Activated CD4-positive, alpha-beta T cell treated with anti-CD3 and anti-CD28 coated beads for 1 hour (primary cell): Measurements from ENCODE around the gene MLF1.
A peak's percentile ranks its signal among the peaks of the same experiment; 100 is the strongest.

Source experiments
- DNase-seq: peaks from one replicate; pipeline ENCODE4 v3.0.0-alpha.2; 2020

MLF1 gene

DNA sequence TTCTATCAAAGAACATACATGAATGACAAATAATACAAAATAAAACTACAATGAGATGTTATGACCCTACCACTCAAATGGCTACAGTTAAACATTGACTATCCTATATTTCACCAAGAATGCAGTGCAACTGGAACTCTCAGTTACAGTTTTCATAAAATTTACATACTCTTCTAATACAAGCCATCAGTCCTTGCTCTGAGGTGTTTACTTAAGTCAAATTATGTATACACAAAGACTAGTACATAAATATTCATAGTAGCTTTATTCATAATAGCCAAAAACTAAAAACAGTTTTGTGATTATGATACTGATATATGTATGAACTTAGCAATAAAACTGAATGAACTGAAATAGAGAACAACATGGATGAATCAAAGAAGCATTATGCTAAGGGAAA, 19.2 kb downstream of the MLF1 start:
- DNase-seq: no peak

DNA sequence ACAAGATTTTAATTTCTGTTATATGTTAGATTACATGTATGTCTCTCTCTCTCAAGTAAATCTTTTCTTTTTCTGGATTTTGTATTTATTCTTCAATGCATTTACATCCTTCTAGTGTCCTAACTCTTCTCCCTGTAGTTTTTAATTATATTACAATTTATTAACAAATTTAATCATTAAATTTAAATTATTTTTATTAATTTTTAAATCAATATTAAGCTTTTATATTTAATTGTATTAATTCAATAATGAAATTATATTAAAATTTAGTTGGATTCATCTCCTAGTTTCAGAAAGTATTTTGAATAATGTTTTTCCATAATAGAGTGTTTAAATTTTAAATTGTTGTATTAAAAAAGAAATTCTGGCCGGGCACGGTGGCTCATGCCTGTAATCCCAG, 29.8 kb downstream of the MLF1 start:
- no peak for DNase-seq

DNA sequence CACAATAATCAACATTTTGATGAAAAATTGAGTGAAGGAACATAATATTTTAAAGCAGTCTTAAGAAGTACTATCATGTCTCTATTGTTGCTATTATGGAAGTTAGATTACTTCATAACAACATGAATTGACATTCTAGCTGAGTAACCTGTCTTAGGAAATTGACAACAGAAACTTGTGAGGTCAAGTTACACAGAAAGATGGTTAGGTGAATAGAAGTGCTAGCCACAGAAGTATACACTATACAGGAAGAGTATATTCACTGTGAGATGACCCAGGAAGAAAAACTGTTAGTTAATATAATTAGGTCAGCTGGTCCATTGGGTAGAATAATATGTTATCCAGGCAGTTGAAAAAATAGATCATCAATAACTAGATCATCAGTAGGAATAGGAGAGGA, 31.2 kb downstream of the MLF1 start:
- DNase-seq: no peak

GRCh38 chr3:158617982-158618875, 47.2 kb downstream of the MLF1 start:
- no peak for DNase-seq

DNA sequence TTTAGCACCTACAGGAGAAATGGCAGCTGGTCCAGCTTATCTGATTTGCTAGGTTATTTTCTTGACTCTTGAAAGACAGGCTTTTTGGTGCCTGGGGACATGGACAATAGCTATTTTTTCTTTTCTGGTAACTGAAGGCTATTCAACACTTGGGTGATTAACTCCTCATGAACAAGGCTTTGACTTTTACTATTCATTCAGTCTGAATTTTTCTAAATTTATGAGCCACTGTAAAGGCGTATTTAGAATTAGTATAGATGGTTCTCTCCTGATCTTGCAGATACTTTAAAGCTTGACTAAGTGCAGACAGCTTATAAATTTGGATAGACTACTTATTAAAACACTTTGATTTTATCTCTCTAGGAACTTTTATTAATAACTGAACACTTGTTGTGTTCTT, 54.9 kb downstream of the MLF1 start:
- no peak for DNase-seq

GRCh38 chr3:158631981-158632380, 61.0 kb downstream of the MLF1 start:
- DNase-seq: no peak

DNA sequence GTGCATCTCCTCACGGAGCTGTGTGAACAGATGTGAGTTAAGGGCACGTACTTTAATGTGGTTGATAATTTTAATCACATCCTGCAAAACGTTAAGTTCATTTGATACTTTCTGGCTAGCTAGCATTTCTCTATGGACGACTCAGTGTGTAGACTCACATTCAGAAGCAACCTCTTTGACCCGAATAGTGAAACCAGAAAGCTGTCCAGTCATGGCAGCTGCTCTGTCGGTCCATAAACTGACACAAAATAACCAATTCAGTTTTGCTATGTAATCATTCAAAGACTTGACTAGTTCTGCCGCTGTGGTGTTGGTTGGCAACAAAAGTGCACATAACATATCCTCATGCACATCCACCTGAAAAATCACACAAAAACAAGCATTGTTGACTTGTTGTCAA, 69.7 kb downstream of the MLF1 start:
- DNase-seq: no peak

DNA sequence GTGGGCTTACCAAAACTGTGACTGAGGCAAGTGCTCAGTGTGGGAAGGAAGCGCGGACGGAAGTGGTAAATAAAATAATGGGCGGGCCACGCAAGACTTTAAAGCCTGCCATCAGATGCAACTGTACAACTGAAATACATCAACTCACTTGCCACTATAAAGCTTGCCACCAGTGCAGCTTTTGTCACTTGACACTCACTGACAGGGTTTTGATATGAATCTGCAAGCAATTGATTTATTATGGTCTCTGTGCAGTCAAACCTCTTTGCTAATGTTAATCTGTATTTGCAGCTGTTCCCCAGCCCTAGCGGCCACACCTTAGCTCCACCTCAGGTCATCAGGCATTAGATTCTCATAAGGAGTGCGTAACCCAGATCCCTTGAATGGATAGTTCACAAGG, 71.0 kb downstream of the MLF1 start:
- no peak for DNase-seq

DNA sequence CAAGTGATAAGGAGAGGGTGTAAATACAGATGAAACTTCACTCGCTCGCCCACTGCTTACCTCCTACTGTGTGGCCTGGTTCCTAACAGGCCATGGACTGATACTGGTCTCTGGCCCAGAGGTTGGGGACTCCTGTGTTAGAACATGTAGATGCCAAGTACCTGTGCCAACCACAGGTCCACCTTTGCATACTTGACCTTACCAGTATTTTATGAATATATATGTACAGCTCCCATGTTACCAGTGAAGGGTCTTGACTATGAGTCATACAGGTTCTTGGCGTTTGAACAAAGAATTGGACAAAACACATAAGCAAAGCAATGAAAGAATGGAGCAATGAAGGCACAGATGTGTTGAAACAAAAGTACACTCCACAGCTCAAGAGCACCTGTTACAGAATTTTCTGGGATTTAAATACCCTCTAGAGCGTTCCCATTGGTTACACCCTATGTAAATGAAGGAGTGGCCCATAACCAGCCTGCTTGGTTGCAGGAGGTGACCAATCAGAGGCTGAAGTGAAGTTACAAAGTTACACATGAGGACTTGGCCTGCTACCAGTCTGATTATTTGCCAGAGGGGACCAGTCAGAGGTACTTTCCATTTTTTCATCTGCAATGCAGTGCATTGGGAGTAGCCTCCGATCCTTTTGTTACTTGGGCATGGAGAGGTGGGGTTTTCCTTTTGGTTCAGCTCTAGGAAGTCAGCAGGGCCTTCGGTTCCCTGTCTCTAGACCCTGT, 71.6 kb downstream of the MLF1 start:
- no peak for DNase-seq

- DNase-seq: peak; percentile 78
Measured at GRCh38 chr3:158644345-158644908, 73.4 kb downstream of the MLF1 start, which contains the start of gene GFM1. GFM1 (plus strand) TSS chr3:158644527; CDS start chr3:158644635, 108 bp downstream.

DNA sequence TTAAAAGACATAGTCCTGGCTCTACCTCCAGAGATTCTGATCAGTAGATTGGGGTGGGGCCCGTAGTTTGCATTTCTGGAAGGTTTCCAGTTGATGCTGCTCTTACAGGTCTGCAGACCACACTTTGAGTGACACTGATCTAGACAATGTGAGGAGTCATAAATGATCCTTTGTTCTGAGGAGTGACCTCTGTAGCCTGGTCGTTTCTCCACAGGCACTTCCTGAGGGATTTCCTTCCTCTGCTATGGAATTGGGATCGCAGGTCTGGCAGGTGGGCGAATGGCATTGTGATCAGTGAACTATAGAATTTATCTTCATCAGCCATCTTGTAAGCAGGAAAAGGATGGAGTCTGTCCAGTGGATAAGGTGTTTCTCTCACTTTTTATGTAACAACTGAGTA, 78.8 kb downstream of the MLF1 start:
- DNase-seq: no peak

DNA sequence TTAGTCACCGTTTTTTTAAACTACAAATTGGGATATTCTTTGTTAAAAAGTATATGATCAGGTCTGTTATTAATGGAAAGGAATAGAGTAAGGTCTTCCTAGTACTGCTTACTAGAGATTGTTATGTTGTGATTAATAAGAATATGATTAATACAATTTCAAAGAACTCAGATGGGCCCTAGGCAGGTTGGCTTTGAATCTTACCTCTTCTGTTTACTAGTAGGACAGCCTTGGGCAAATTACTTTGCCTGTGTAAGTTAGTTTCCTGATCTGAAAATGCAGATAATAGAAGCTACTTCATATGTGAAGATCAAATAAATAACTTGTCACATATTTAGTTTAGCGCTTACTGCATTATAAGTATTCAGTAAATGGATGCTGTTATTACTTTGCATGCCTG, 80.2 kb downstream of the MLF1 start:
- DNase-seq: no peak

DNA sequence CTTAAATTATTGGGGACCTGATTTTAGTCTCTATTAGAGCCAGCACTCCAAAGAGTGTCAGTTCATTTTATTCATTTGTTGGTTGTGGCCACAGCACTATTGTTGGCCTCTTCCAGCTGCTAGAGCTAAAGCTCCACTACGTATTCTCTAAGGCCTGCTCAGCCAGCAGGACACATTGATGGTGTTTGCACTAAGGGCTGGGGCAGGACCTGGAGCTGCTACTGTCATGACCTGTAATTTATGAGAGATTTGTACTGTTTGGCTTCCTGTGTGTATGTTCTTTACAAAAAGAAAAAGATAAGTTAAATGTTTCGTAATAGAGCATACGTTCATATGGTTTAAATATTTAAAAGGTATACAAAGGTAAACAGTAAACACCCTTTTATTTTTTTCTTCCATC, 81.5 kb downstream of the MLF1 start:
- no peak for DNase-seq
